ENCODE measurements around the gene ZSCAN20.

The ZSCAN20 gene

DNA sequence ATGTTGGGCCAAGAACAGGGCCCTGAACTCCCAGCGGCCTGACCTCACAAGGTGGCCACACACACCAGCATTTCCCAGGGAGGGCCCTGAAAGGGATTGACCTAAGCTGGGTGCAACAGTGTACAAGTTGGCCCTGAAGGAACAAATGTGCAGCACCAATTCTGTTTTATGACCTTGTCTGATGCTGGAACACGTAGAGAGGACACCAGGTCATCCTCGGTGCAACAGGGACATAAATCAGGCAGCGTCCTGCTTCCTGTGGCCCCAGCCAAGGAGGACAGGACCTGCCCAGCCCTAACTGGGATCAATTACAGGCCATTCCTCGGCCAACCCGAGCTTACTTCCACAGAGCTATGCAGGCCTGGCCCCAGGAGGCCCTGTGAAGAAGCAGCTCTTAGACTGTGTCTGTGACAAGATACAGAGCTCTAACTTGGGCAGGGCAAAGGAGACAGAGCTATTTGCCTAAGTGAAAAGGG, 28.7 kb upstream of the ZSCAN20 start:
- no peak for DNase-seq (ENCODE audit: low spot score)

- DNase-seq (ENCODE audit: low spot score): no peak
These were observed 27.3 kb upstream of the ZSCAN20 start for GRCh38 chr1:33445108-33445507.

DNA sequence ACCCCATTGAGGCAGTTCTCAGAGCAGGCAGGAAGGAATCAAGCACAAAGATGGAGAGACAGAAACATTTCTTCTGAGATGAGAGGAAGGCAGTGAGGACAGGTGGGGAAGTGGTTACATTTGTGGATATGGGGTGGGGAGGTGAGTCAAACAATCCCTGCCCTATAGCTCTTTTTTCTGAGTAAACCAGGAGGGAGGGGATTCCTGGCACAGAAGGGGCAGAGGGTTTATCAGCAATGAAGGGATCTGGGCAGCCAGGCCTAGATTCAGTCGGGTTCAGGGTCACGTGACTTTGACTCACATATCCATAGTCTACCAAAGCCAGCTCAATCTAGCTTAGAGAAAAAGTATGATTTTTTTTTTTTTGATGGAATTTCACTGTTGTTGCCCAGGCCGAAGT, 25.9 kb upstream of the ZSCAN20 start:
- DNase-seq (ENCODE audit: low spot score): no peak

GRCh38 chr1:33454646-33455282, 17.7 kb upstream of the ZSCAN20 start:
- no peak for DNase-seq (ENCODE audit: low spot score)

DNA sequence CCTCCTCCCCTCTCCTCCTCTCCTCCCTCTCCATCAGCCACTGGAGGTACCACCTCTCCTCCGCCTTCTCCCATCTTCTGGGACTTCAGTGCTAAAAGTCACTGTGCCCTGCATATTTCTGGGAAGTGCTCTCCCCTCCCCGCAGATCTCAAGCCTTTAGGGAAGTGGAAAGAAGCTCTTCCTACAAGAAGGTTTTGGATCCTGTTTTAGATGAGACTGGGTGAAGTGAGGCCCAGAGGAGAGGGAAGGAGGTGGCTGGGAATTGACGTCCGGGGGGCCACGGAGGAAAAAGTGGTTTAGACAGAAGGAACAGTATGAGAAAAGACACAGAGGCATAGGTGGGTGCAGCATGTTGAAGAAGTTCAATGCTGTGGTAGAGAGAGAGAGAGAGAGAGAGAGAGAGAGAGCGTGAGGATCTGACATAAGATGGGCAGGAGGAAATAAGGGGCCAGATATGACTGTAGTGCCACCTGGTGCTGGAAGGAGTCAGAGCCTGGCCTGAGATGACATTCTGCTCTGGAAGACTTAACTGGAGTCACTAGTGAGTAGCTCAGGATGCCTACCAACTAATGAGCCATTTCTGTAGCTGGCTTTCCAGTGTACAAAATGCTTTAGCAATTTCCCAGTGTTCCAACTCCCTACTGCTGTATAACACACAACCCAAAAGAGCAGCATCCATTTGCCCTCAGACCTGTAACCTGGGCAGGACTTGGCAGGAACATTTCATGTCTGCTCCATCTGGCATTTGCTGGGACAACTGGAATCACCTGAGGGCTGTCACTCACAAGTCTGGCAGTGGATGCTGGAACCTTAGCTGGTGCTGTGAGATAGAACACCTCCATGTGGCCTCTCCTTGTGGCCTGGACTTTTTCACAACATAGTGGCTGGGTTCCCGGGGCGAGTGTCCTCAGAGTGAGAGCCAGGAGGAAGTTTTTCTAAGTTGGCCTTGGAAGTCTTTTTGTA, 16.6 kb upstream of the ZSCAN20 start:
- peak; percentile 83 for DNase-seq (ENCODE audit: low spot score)

GRCh38 chr1:33456502-33456886, 16.0 kb upstream of the ZSCAN20 start:
- DNase-seq (ENCODE audit: low spot score): no peak

DNA sequence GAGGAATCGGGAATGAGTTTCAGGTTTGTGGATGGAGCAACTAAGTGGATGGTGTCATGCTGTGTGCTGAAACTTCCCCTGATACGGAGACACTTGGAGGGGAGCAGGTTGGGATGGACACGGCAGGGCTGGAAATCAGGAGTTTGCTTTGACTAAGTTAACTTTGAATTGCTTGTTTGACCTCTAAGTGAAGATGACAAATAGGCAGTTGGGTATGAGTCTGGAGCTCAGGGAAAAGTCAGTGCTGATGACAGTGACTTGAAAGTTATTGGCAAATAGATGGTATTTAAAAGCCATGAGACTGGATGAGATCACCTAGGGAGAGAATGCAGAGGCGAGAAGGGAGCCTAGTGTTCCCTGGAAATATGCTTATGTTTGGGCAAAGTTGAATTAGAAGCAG, 12.8 kb upstream of the ZSCAN20 start:
- no peak for DNase-seq (ENCODE audit: low spot score)

- DNase-seq (ENCODE audit: low spot score): no peak
These were observed 12.3 kb upstream of the ZSCAN20 start for GRCh38 chr1:33460144-33460543.

DNA sequence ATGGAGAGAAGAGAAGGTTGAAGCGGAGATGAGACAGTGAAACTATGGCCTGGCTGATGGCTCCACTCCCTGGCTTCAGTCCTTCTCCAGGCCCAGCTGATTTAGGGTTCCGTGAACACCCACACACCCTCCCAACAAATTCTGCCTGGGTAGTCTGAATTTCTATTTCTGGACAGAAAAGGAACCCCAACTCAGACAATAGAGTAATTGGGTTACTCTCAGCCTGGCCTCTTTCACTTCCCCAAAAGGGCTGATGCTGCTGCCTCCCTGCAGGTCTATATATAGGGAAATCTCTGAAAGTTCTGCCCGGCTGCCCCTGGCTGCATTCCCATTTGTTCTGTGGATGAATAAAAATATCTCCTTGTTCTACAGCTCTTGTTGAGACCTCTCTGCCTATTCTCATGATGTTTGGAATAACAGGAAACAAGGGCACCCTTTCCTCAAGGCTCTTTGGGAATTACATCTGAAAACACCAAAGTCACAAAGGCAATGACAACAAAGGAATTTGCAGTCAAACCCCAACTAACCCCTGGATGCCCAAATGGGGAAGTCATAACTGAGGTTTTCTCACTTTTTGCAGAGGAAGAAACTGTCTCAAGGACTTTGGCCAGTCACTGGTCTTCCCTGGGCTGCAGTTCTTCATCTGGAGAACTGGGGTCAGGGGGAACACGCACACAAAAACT, 11.4 kb upstream of the ZSCAN20 start:
- no peak for DNase-seq (ENCODE audit: low spot score)

- no peak for DNase-seq (ENCODE audit: low spot score)
These were observed 9.9 kb upstream of the ZSCAN20 start for GRCh38 chr1:33462405-33463164.

DNA sequence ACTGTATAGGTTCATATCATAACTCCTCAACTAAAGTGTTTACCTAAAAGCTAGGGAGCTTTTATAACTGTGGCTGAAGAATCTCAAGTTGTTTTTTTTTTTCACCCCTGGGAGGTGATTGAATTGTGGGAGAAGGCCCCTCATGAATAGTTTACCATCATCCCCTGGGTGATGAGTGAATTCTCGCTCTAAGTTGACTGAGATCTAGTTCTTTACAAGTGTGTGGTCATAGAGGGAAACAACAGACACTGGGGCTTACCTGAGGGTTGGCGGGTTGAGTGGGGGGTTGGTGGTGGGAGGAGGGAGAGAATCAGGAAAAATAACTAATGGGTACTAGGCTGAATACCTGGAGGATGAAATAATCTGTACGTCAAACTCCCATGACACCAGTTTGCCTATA, 7.9 kb upstream of the ZSCAN20 start:
- DNase-seq (ENCODE audit: low spot score): no peak

DNA sequence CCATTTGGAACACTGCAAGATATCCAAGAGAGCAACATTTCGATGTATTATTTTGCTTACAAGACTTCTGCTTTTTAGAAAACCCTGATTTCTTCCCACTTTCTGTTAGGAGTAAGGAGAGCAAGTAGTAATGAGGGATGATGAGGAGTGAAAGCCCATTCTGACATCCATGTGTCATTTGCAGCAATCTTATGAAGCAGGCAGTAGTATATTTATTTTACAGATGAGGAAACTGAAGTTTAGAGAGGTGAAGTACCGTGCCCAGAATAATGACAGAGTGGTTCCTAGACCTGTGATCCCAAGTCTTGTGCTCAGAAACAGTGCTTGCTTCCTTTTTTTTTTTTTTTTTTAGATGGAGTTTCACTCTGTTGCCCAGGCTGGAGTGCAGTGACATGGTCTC, 7.1 kb upstream of the ZSCAN20 start:
- DNase-seq (ENCODE audit: low spot score): no peak

DNA sequence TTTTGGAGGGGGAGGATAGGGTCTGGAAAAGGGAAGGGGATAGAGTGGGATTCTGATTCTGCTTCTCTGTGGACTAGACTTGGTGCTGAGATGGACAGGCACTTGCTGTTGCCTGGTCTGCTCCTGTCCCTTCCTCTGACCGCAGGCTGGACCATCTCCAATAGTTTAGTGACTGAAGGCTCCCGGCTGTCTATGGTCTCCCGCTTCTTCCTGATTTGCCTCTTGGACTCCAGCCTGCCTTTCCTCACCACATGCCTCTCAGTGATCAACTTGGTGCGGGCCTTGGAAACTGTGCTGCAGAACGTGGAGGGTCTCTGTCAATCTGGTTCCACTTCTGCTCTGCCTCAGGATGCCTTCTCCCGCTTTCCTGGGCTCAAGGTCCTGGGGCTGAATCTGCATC, 6.3 kb upstream of the ZSCAN20 start:
- peak; percentile 38 for DNase-seq (ENCODE audit: low spot score)

DNA sequence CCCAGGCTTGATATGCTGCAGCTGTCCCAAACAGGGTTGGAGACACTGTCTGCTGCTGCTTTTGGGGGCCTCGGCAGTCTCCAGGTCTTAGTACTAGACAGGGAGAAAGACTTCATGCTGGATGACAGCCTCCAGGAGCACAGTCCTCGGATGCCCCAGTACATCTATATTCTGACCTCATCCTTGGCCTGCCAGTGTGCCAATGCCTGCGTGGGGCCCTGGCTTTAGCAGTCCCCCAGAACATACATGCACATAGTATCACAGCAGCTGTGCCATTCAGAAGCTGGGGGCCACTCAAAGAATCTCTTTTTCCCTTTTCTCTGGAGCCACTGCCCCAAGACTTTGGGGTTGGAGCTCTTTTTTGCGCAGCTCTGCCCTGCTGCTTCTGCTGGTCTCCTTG, 4.4 kb upstream of the ZSCAN20 start:
- no peak for DNase-seq (ENCODE audit: low spot score)

- DNase-seq (ENCODE audit: low spot score): no peak
These were observed 3.9 kb upstream of the ZSCAN20 start for GRCh38 chr1:33468531-33468930.

DNA sequence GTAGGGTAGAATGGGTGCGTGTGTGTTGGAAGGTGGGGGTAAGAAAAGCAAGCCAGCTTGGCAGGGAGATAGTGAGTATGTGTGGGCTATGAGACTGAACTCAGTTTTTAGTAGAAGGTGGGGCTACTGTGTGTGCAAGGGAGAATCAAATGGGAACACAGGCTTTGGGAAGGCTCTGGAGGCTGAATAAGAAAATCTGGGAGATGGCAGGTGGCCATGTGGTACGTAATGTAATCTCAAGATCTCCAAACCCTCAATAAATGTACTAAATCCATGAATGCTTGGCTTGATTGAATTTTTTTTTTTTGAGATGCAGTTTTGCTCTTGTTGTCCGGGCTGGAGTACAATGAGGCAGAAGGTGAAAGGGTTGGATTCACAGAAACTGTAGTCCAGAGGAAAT, 3.5 kb upstream of the ZSCAN20 start:
- no peak for DNase-seq (ENCODE audit: low spot score)

GRCh38 chr1:33469691-33470090, 2.8 kb upstream of the ZSCAN20 start:
- no peak for DNase-seq (ENCODE audit: low spot score)

GRCh38 chr1:33470495-33471012, 1.9 kb upstream of the ZSCAN20 start:
- peak; percentile 77 for DNase-seq (ENCODE audit: low spot score)

- no peak for DNase-seq (ENCODE audit: low spot score)
These were observed 1.0 kb upstream of the ZSCAN20 start for GRCh38 chr1:33471416-33471815.

DNA sequence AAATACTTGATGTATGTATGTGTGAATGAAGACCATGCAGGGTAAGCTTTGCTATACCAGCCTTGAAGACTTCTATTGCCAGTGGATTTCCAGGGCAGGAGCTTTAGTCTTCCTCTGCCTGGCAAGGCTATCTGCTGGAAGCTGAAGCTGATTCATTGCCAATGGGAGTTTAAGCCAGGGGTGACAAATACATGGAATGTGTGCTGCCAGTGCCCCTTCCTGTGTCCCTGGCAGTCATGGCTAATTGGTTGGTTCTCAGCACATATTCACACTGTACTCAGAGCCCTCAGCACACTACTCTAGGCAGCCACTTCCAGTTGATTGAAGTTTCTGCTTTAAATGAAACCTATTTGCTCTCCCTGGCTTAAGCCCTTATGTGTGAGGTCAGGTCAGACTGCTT, 1.5 kb downstream of the ZSCAN20 start:
- no peak for DNase-seq (ENCODE audit: low spot score)

DNA sequence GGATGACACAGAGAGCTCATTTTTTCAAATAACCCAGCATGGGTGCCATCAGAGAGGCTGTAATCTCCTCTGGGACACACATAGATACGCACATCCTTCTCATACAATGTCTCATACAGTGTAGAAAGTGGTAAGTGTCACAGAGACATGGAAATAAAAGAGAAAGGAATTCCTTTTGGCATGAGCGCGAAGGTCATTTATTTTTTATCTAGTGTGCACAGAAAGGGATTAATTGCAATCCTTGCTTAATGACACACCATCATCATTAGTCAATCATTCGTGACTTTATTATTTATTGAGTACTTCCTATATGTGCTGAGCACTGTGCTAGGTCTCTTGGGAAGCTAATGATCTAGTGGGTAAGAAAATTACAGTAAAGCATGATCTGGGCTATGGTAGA, 5.0 kb downstream of the ZSCAN20 start:
- DNase-seq (ENCODE audit: low spot score): no peak

GRCh38 chr1:33482412-33482811, 10.0 kb downstream of the ZSCAN20 start:
- no peak for DNase-seq (ENCODE audit: low spot score)
